Ectodermal cell (in vitro differentiated cells): ENCODE data around the gene CCDC157.
A peak's percentile ranks its signal among the peaks of the same experiment; 100 is the strongest.

ENCODE experiments used
- H3K27ac ChIP-seq: 2 replicates; pipeline ENCODE4 v1.7.0; 2013; ENCODE audit warnings: mild to moderate bottlenecking, low read depth, low read length; ENCODE audit not compliant: insufficient read depth, poor library complexity, severe bottlenecking
- H3K27me3 ChIP-seq: 2 replicates; pipeline ENCODE4 v1.7.0; 2013; ENCODE audit warnings: mild to moderate bottlenecking, low read length; ENCODE audit not compliant: insufficient read depth, control insufficient read depth, poor library complexity, severe bottlenecking
- H3K36me3 ChIP-seq: one replicate; pipeline ENCODE4 v1.7.0; 2013; ENCODE audit warnings: low read length; ENCODE audit not compliant: control insufficient read depth, insufficient read depth
- H3K4me1 ChIP-seq: one replicate; pipeline ENCODE4 v1.7.0; 2013; ENCODE audit warnings: low read length; ENCODE audit not compliant: control insufficient read depth, insufficient read depth
- H3K4me3 ChIP-seq: 2 replicates; pipeline ENCODE4 v1.7.0; 2013; ENCODE audit warnings: low read depth, low read length, control low read depth; ENCODE audit not compliant: insufficient read depth
- H3K9me3 ChIP-seq: 2 replicates; pipeline ENCODE4 v1.7.0; 2013; ENCODE audit warnings: mild to moderate bottlenecking, low read length, moderate library complexity; ENCODE audit not compliant: control insufficient read depth
- WGBS, 2 experiments: methylation state at CpG; one replicate each; pipeline ENCODE4 v1.1.7; 2013; ENCODE audit warnings: missing lambda C conversion rate in 2 of 2; 5-methylcytosine and 5-hydroxymethylcytosine counted together

CCDC157 gene

DNA sequence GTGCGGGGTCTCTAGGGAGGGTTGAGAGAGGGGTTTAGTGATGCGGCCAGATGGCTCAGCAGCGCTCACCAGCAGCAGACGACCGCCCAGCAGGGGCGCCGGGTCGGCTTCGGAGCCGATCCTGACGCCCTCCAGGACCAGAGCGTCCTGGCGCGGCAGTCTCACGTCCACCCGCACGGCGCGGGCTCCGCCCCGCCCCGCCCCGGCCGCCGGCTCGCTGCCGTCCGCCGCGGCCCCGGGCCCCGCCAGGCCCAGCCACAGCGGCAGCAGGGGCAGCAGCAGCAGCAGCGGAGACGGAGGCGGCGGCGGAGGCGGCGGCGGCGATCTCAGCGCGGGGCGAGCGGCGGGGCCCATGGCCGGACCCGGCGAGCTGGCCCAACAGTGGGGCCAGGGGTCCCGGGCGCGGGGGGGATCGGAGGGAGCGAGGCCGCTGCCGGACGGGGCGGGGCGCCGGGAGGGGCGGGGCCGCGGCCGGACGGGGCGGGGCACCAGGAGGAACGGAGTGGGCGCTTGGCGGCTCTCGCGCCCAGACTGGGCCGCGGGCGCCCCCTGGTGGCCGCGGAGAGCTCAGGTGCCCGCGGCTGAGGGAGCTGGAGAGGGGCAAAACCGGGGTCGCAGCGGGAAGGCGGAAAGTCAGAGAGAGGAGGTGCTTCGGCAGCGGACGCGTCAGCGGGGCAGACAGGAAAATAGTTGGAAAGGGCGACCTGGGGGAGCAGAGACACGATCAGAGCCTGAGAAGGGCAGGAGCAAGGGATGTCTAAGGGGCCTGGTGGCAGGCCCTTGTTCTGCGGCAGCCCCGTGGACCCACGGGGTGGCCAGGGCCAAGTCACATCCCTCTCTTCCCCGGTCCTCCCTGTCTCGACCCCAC lies 30.4 kb downstream of the CCDC157 start, which contains the start of gene RNF215:
Gene RNF215, minus strand, starts transcription at position 452 of the 868 bp plus-strand sequence. Its CDS starts 98 bp downstream, at position 354.
- peak within 1 kb of the TSS; percentile 50 for H3K4me3 ChIP-seq
- peaks cover 7% of the 10 kb centered on the region for H3K4me1 ChIP-seq
- H3K27ac ChIP-seq = no peak within 1 kb of the TSS
- H3K9me3 ChIP-seq = no peaks in the 10 kb centered on the region
- H3K27me3 ChIP-seq = no peaks in the 10 kb centered on the region
- H3K36me3 ChIP-seq = no peaks in the 10 kb centered on the region
- 3% methylated on average over 95 of the region's 95 CpGs for WGBS, 2 experiments

DNA sequence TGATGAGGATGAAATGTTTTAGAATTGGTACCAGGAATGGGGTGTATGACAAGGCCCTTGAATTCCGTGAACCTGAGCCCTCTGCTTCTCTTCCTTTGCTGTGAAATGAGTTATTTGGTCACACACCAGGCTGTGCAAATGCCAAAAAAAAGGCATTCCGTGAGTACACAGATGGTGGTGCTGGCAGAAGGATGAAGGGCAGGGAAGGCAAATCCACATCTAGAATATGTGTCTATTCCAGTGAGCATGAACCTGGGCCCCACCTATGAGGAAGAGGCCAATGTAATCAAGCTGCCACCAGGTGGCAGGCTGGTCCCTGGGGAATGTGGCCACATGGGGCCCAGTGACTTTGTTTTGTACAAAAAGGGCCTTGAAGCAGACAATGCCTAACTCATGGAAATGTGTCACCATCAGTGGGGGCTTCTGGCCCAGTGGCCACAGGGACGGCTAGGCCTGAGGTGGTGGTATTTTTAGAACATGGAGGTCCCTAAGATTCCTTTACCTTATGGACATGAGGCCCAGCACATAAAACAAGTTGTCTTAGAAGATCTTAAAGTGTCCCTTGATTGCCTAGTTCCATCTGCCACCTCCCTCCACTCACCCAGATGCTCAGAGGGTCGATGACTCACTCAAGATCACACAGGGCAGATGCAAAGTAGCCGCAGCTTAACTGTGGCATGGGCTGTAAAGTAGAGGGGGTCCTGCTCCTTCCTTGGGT lies 34.3 kb downstream of the CCDC157 start:
- Histone ChIP-seq H3K36me3 (no peaks in the 10 kb centered on the region), H3K27ac (no peak overlapping the region), H3K27me3 (peaks cover 5% of the 10 kb centered on the region), H3K9me3 (no peaks in the 10 kb centered on the region), H3K4me1 (peaks cover 18% of the 10 kb centered on the region), H3K4me3 (no peak overlapping the region)
- whole genome bisulfite sequencing, 2 experiments = 76 to 81% methylated on average over 5 of the region's 5 CpGs

DNA sequence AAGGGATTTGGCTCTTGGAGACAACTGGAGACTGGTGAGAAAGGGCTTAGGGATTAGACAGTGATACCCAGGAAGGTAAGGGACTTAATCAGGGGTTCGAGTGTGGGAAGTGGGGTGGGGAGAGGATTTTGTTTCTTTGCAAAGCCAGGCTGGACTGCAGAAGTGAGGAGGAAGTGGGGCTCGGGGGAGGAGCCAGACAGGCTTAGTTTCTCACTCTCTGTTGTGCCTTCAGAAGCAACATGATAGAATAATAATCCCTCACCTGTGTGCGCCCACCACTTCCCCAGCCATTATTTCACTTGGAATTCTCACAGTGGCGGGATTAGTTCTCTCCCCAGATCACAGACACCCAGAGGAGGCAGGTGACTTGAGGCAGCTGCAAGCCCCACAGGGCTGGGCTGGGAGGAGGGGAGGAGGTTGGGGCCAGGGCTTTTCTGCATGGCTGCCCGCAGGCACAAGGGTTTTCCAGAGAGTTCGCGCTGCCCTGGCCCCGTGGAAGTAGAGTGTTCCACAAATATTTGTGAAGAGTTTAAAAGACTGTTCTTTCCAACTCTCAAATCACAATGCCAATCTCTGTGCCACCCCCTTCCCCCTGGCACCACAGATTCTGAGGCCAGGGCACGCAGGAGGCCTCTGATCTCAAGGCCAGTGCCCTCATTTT lies 36.0 kb downstream of the CCDC157 start:
- H3K27ac ChIP-seq = peak overlapping the region; percentile 42
- no peaks in the 10 kb centered on the region for H3K9me3 ChIP-seq
- 46 to 50% methylated on average over 7 to 9 of the region's 9 CpGs for WGBS, 2 experiments
- H3K4me1 ChIP-seq = peaks cover 13% of the 10 kb centered on the region
- no peak overlapping the region for H3K4me3 ChIP-seq
- H3K36me3 ChIP-seq = no peaks in the 10 kb centered on the region
- H3K27me3 ChIP-seq = peaks cover 21% of the 10 kb centered on the region

DNA sequence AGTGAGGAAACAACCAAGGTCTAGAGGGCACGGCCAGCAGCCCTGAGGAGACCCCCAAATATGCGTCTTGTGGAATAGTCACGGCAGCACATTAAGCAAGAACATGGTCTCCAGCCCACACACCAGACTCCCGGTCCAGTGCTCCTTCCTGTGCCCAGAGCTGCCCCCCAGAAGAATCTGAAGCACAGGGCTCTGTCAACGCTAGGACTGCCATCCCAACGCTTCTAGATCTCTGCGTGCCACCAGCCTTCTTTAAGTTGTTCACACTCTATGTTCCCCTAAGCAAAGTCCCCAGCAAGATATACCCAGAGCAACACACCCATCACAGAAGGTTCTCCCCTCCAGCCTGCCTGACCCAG lies 36.5 kb downstream of the CCDC157 start:
- peaks cover 26% of the 10 kb centered on the region for H3K27me3 ChIP-seq
- no peaks in the 10 kb centered on the region for H3K9me3 ChIP-seq
- no peak overlapping the region for H3K4me3 ChIP-seq
- H3K36me3 ChIP-seq = no peaks in the 10 kb centered on the region
- 83 to 84% methylated on average over 7 of the region's 7 CpGs for WGBS, 2 experiments
- H3K4me1 ChIP-seq = peaks cover 13% of the 10 kb centered on the region
- no peak overlapping the region for H3K27ac ChIP-seq

DNA sequence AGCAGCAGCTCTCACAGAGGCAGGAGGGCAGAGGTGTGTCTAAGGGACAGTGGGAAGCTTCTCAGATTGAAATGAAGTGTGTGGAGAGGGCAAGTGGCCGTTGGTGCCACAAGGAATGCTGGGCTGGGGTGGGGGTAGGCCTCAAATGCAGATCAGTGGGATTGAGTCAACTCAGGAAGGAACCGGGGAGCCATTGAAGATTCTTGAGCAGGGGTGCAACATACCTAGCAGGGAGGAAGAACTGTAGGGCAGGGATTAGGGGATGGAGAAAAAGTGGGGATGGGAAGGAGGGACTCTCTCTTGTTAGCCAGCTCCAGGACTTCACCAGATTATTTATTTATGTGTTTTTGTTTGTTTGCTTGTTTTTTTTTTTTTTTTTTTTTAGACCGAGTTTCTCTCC lies 37.1 kb downstream of the CCDC157 start:
- H3K9me3 ChIP-seq = no peaks in the 10 kb centered on the region
- 80 to 81% methylated on average over 3 of the region's 3 CpGs for WGBS, 2 experiments
- peaks cover 13% of the 10 kb centered on the region for H3K4me1 ChIP-seq
- no peak overlapping the region for H3K27ac ChIP-seq
- no peak overlapping the region for H3K4me3 ChIP-seq
- H3K27me3 ChIP-seq = peaks cover 32% of the 10 kb centered on the region
- no peaks in the 10 kb centered on the region for H3K36me3 ChIP-seq

DNA sequence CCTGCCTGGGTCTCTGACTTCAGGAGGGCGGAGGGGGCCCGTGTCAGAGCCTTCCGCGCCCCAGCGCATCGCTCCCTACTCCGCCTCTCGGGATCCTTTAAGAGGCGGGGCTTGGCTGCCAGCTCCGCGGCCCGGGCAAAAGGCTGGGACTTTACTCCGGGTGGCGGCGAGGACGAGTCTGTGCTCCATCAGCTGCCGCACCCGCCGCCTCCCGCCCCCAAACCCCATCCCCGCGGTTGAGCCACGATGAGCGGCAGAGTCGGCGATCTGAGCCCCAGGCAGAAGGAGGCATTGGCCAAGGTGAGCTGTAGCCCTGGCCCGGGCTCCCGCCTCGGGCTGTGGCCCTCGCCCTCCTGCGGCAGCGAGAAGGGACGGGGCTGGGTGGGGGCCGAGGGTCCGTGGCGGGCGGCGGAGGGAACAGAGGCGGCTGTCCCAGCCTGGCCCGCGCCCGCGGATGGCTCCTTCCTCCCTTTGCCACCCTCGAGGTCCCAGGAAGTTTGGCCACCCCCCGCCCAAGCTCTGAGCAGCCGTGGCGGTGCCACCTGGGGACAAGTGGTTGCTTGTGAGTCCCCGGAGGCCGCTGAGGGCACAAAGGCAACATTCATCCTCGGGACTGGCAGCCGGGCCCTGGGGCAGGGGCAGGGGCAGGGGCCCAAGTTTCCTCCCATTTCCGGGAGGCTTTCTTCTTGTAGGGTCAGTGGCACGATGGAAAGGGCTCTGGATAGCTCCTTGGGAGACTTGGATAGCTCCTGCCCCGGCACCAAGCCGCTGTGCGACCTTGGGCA lies 40.3 kb downstream of the CCDC157 start, which contains the start of gene SEC14L2:
Gene SEC14L2, plus strand, starts transcription at position 148 of the 785 bp plus-strand sequence. Its CDS starts 99 bp downstream, at position 247.
- Histone ChIP-seq H3K27me3 (peaks cover 34% of the 10 kb centered on the region), H3K9me3 (no peaks in the 10 kb centered on the region), H3K4me3 (peak within 1 kb of the TSS; percentile 49), H3K36me3 (no peaks in the 10 kb centered on the region), H3K27ac (no peak within 1 kb of the TSS), H3K4me1 (peaks cover 16% of the 10 kb centered on the region)
- 1 to 2% methylated on average over 56 of the region's 56 CpGs for WGBS, 2 experiments

DNA sequence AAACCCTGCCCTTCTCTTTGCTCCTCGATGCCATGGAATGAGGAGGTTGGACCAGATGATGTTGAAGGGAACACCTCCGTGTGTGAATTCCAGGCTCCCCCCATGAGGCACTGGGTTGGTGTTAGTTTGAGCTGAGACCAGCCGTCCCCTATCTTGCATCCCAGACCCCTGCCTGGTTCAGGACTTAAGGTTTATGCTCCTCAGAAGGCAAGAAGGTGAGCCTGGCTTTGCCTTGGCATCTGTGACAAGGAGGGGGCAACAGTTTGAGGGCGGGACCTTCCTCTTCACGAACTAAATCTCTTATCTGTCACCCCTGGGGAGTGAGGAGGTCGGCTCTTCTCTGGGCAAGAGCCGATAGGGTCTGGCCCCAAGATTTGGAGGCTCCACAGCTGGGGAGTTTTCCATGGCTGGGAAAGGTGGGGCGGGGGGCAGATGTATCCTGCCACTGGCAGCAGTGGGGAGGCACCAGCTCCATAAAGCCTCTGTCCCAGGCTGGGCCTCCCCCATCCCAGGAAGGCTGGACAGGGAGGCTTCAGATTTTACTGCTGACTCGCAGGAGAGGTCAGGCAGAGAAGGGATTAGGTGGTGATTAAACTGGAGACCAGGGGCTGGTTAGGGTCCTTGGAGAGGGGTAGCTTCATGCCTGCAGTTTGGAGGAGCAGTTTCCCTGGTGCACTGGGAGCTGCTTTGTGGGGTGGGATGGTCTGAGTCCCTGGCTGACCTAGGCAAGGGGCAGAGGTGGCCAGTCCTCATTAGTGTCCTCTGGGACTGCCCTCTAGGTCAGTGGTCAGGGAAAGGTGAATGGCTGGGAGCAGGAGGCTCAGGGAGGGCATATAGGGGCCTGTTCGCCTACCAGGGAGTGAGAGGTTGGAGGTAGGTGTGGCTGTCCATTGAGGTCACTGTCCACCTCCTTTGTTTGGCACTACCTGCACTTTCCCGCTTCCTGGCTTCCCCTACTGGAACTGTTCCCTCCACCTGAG lies 41.1 kb downstream of the CCDC157 start:
- no peaks in the 10 kb centered on the region for H3K36me3 ChIP-seq
- peaks cover 11% of the 10 kb centered on the region for H3K4me1 ChIP-seq
- peak overlapping the region; percentile 49 for H3K4me3 ChIP-seq
- WGBS, 2 experiments = 39 to 42% methylated on average over 11 of the region's 11 CpGs
- H3K27ac ChIP-seq = no peak overlapping the region
- H3K9me3 ChIP-seq = no peaks in the 10 kb centered on the region
- peaks cover 34% of the 10 kb centered on the region for H3K27me3 ChIP-seq

DNA sequence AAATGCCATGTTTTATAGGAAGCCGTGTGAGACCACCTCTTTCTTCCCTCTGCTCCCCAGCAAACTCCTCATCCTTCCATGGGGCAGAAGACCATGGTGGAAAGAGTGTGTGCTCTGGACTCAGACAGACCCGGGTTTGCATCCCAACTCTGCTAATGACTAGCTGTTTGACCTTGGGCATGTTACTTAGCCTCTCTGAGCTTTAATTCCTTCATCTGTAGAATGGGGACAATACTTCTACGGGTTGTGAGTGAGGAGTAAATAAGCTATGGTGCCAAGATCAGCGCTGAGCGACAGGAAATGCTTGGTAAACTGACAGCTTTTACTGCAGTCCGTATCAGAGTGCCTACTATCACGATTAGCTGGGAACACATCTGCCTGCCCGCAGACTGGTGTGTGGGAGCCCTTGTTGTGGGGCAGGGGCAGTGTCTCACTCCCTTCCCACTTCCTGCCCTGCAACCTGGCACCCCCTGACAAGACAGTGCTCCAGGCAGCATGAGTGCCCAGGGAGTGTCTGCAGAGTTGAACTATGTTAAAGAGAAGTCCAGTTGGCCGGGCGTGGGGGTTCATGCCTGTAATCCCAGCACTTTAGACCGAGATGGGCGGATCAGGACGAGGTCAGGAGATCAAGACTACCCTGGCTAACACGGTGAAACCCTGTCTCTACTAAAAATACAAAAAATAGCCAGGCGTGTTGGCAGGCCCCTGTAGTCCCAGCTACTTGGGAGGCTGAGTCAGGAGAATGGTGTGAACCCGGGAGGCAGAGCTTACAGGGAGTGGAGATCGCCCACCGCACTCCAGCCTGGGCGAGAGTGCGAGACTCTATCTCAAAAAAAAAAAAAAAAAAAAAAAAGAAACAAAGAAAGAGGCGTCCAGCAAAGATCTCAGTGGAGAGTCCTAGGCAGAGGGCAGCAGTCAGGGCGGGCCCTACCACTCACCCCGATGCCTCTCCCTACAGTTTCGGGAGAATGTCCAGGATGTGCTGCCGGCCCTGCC lies 42.2 kb downstream of the CCDC157 start:
- H3K4me3 ChIP-seq = no peak overlapping the region
- WGBS, 2 experiments = 88 to 89% methylated on average over 25 of the region's 25 CpGs

More for the DNA sequence above, 42.2 kb downstream of the CCDC157 start:
- Histone ChIP-seq H3K27ac (no peak overlapping the region), H3K9me3 (no peaks in the 10 kb centered on the region), H3K4me1 (peaks cover 6% of the 10 kb centered on the region), H3K27me3 (peaks cover 34% of the 10 kb centered on the region), H3K36me3 (no peaks in the 10 kb centered on the region)
